Upper lobe of right lung (tissue), 1 donor: ENCODE measurements around the gene OTOG. TPM values are rescaled to one million over a fixed set of nuclear protein-coding genes. Genes with fewer than 3 reads are reported as not detected.
A peak's percentile ranks its signal among the peaks of the same experiment; 100 is the strongest.

Source experiments
- ATAC-seq: fragments of 200-7000 bp; cut with Tn5 transposase; one replicate; pipeline ENCODE4 v1.9.1; 2020; ENCODE audit warnings: mild to moderate bottlenecking, moderate library complexity
- DNase-seq: peaks from one replicate; pipeline ENCODE4 v3.0.0-alpha.2; 2020
- H3K27ac ChIP-seq: fragments of 200-600 bp; one replicate; pipeline ENCODE4 v1.8.0; 2022
- H3K27me3 ChIP-seq: fragments of 200-600 bp; one replicate; pipeline ENCODE4 v1.8.0; 2022; ENCODE audit warnings: mild to moderate bottlenecking
- H3K36me3 ChIP-seq: fragments of 200-600 bp; one replicate; pipeline ENCODE4 v1.8.0; 2022
- H3K4me1 ChIP-seq: fragments of 200-600 bp; one replicate; pipeline ENCODE4 v1.8.0; 2022
- H3K4me3 ChIP-seq: fragments of 200-600 bp; one replicate; pipeline ENCODE4 v1.8.0; 2022; ENCODE audit warnings: mild to moderate bottlenecking
- H3K9me3 ChIP-seq: fragments of 200-600 bp; one replicate; pipeline ENCODE4 v1.8.0; 2022
- CTCF ChIP-seq: fragments of 200-600 bp; IDR thresholded peaks from one replicate; pipeline ENCODE4 v1.8.0; 2022; ENCODE audit warnings: antibody characterized with exemption
- intact Hi-C: fragments of 100-400 bp; cut with DNase I; formaldehyde crosslinking; loops from one replicate; pipeline ENCODE4 v1.11.0; 2022
- total RNA-seq: library from RNA; stranded (reverse); fragmentation: NEBNext Ultra II Directional; extraction: Animal tissue kit (Norgen Biotek cat#: 25700); gene quantifications from one replicate; pipeline ENCODE4 v1.2.1, GENCODE V29; 2021
- donor health status: DM: no; HTN: yes; CAD: no; lungs with severe emphysema.

The OTOG gene
- total RNA-seq, 1 donor from 2014 or later, result not detected

GRCh38 chr11:17629113-17629512, 82.1 kb downstream of the OTOG start:
- TF ChIP-seq CTCF, result no peak
- Histone ChIP-seq H3K9me3 (no peaks in the 10 kb centered on the region), H3K36me3 (no peaks in the 10 kb centered on the region), H3K4me3 (no peak overlapping the region), H3K4me1 (no peaks in the 10 kb centered on the region), H3K27ac (no peak overlapping the region), H3K27me3 (peaks cover 8% of the 10 kb centered on the region)
- ATAC-seq (no peak), DNase-seq (no peak)
- intact Hi-C loops, result no loop called here

GRCh38 chr11:17630936-17631335, 83.9 kb downstream of the OTOG start:
- H3K27me3 ChIP-seq, result peaks cover 8% of the 10 kb centered on the region
- no peaks in the 10 kb centered on the region for H3K4me1 ChIP-seq
- H3K27ac ChIP-seq, result no peak overlapping the region
- H3K9me3 ChIP-seq, result no peaks in the 10 kb centered on the region
- DNase-seq (no peak), ATAC-seq (no peak)
- H3K36me3 ChIP-seq, result no peaks in the 10 kb centered on the region
- TF ChIP-seq CTCF, result no peak
- intact Hi-C loops, result no loop called here
- H3K4me3 ChIP-seq, result no peak overlapping the region

GRCh38 chr11:17631702-17632365, 84.8 kb downstream of the OTOG start:
- H3K4me1 ChIP-seq, result no peaks in the 10 kb centered on the region
- intact Hi-C loops, result no loop called here
- peak; percentile 58 for DNase-seq
- H3K36me3 ChIP-seq, result no peaks in the 10 kb centered on the region
- no peak for ATAC-seq
- no peak overlapping the region for H3K27ac ChIP-seq
- no peak overlapping the region for H3K4me3 ChIP-seq
- peaks cover 8% of the 10 kb centered on the region for H3K27me3 ChIP-seq
- TF ChIP-seq CTCF, result no peak
- no peaks in the 10 kb centered on the region for H3K9me3 ChIP-seq

GRCh38 chr11:17633279-17633986, 86.4 kb downstream of the OTOG start:
- Histone ChIP-seq H3K9me3 (no peaks in the 10 kb centered on the region), H3K36me3 (no peaks in the 10 kb centered on the region), H3K27me3 (peaks cover 7% of the 10 kb centered on the region), H3K4me3 (no peak overlapping the region), H3K4me1 (no peaks in the 10 kb centered on the region), H3K27ac (no peak overlapping the region)
- no peak for ATAC-seq
- TF ChIP-seq CTCF, result no peak
- intact Hi-C loops, result no loop called here
- peak; percentile 51 for DNase-seq

GRCh38 chr11:17633987-17634775, 87.1 kb downstream of the OTOG start:
- no peaks in the 10 kb centered on the region for H3K4me1 ChIP-seq
- H3K4me3 ChIP-seq, result no peak overlapping the region
- ATAC-seq (no peak), DNase-seq (peak; percentile 51)
- H3K27me3 ChIP-seq, result no peaks in the 10 kb centered on the region
- no peaks in the 10 kb centered on the region for H3K9me3 ChIP-seq
- H3K36me3 ChIP-seq, result no peaks in the 10 kb centered on the region
- H3K27ac ChIP-seq, result no peak overlapping the region
- no peak for TF ChIP-seq CTCF
- intact Hi-C loops, result no loop called here
